HepG2 (cell line): Measurements from ENCODE around the gene CELA2B. TPM values are rescaled to one million over a fixed set of nuclear protein-coding genes. Genes with fewer than 3 reads are reported as not detected.

Experiments used
- ASH2L ChIP-seq: fragments of 300-600, 200-600 bp; sonication (generic); IDR thresholded peaks from 2 replicates; pipeline ENCODE4 v1.7.0; 2017; ENCODE audit warnings: low read depth, mild to moderate bottlenecking, moderate library complexity, mixed read lengths, low read length; ENCODE audit not compliant: insufficient read length
- CC2D1A ChIP-seq: sonication (generic); formaldehyde crosslinking; IDR thresholded peaks from 2 replicates; pipeline ENCODE4 v1.8.1; 2023; ENCODE audit warnings: mild to moderate bottlenecking, missing genetic modification reagents
- CENPX ChIP-seq: sonication (generic); formaldehyde crosslinking; IDR thresholded peaks from 2 replicates; pipeline ENCODE4 v1.9.0; 2021; ENCODE audit warnings: mild to moderate bottlenecking, missing genetic modification reagents, moderate library complexity
- KDM4B ChIP-seq: sonication (generic); formaldehyde crosslinking; IDR thresholded peaks from 2 replicates; pipeline ENCODE4 v1.4.0; 2020; ENCODE audit warnings: missing genetic modification reagents
- MXI1 ChIP-seq: IDR thresholded peaks from 3 replicates; pipeline ENCODE4 v1.6.1; 2012; ENCODE audit warnings: low read depth, low read length, inconsistent platforms, borderline replicate concordance
- NFKB2 ChIP-seq: sonication (generic); formaldehyde crosslinking; IDR thresholded peaks from 2 replicates; pipeline ENCODE4 v1.4.0; 2020; ENCODE audit warnings: missing genetic modification reagents, borderline replicate concordance
- PCBP2 ChIP-seq: fragments of 200-400 bp; formaldehyde crosslinking; optimal IDR thresholded peaks from 2 replicates; pipeline ENCODE3; 2018; ENCODE audit warnings: low read length, low read depth; ENCODE audit not compliant: poor library complexity, severe bottlenecking
- RXRA ChIP-seq: sonication (generic); formaldehyde crosslinking; IDR thresholded peaks from 2 replicates; pipeline ENCODE4 v1.5.1; 2020; ENCODE audit warnings: missing genetic modification reagents
- STAT5B ChIP-seq: sonication (generic); formaldehyde crosslinking; IDR thresholded peaks from 2 replicates; pipeline ENCODE4 v1.4.0; 2020; ENCODE audit warnings: missing genetic modification reagents
- ZBTB39 ChIP-seq: sonication (generic); formaldehyde crosslinking; IDR thresholded peaks from 2 replicates; pipeline ENCODE4 v1.5.0; 2020; ENCODE audit warnings: missing genetic modification reagents
- ZNF547 ChIP-seq: sonication (generic); formaldehyde crosslinking; IDR thresholded peaks from 2 replicates; pipeline ENCODE4 v1.5.1; 2020; ENCODE audit warnings: mild to moderate bottlenecking, missing genetic modification reagents
- ZNF550 ChIP-seq: sonication (generic); formaldehyde crosslinking; IDR thresholded peaks from 2 replicates; pipeline ENCODE4 v1.4.0; 2020; ENCODE audit warnings: mild to moderate bottlenecking, missing genetic modification reagents, borderline replicate concordance
- ZNF703 ChIP-seq: sonication (generic); formaldehyde crosslinking; IDR thresholded peaks from 2 replicates; pipeline ENCODE4 v1.5.1; 2020; ENCODE audit warnings: missing genetic modification reagents, mild to moderate bottlenecking, moderate library complexity, borderline replicate concordance
- ZNF704 ChIP-seq: sonication (generic); formaldehyde crosslinking; IDR thresholded peaks from 2 replicates; pipeline ENCODE4 v1.8.1; 2023; ENCODE audit warnings: mild to moderate bottlenecking, inconsistent platforms, moderate library complexity, missing genetic modification reagents, borderline replicate concordance
- ZNF761 ChIP-seq: sonication (generic); formaldehyde crosslinking; conservative IDR thresholded peaks from 2 replicates; pipeline ENCODE4 v1.4.0; 2020; ENCODE audit warnings: mild to moderate bottlenecking, missing genetic modification reagents
- ZNF768 ChIP-seq: sonication (generic); formaldehyde crosslinking; IDR thresholded peaks from 2 replicates; pipeline ENCODE4 v1.4.0; 2020; ENCODE audit warnings: missing genetic modification reagents
- polyA plus RNA-seq, 8 experiments: library from polyadenylated mRNA; depleted of rRNA in 3 of 8; stranded (reverse) in 7 of 8; unstranded in 1 of 8; fragments of >200 nt; fragmentation: Illumina TruSeq in 4 of 8; extraction: Trizol in 4 of 8; gene quantifications; 2 replicates each; pipeline versions ENCODE4 v1.2.1 to v1.2.3, GENCODE V29; 2011 to 2016; ENCODE audit warnings: low read depth in 4 of 8, missing spikeins in 1 of 8, mixed read lengths in 1 of 8; ENCODE audit not compliant: insufficient read depth in 1 of 8
- total RNA-seq, 5 experiments: library from RNA; depleted of rRNA; stranded (reverse); fragments of >200 nt; fragmentation: Illumina TruSeq; extraction: Trizol; gene quantifications; 2 replicates each; pipeline ENCODE4 v1.2.3, GENCODE V29; 2016; ENCODE audit warnings: low read depth in 1 of 5
- TF ChIP-seq, protein P1 (sequence below): IDR thresholded peaks from 2 replicates; pipeline ENCODE4 v1.6.1; 2016; ENCODE audit warnings: low read depth, control low read depth

The CELA2B gene
- total and polyA plus RNA-seq, 2 of the 13 experiments (the other 11 are each of a cell fraction or from before 2014, with no cell fraction given) = not detected

DNA sequence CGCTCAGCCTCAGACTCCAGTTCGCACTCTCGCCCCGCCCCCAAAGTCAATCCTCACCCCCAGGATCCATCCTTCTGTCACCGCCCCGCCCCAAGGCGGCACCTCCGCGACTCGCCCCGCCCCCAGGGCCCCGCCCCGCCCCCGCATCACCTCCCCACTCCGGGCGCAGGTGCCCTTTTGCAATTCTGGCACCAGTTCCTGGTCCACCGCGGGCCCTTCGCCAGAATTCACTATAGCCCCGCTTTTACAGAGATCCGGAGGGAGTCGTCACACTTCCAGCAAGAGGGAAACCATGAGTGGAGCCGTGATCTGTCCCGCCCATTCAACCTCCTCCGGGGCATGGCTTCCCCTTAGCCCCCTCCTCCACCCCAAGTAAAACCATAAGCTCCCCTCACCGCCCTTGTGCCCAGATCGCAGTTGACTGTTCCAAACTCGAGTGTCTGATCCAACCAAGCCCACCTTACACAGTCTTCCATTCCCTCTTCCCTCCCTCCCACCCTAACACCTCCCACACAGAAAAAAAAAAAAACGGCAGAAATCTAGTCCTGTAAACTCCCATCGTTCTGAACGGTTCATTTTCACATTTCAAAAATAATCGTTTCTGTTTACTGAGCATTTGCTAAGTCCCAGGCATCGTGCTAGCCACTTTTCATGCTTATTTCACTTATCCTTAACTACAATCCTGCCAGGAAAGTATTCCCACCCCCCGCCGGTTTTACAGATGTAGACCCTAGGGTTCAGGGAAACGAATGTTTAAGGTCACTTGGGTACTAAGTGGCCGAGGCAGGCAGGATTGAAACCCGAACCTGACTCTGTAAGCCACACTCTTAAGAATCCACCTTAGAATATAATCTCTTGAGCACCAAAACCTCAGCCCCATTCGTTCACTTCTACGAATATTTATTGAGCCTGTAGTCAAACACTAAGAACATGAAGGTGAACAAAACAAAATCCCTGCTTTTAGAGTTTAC is 49.4 kb downstream of the CELA2B start (continued):
- no peak for TF ChIP-seq ZNF703 (CRISPR knock-in tag)
- no peak for TF ChIP-seq ZNF704 (CRISPR knock-in tag)
- TF ChIP-seq CENPX (CRISPR knock-in tag) = no peak
- no peak for TF ChIP-seq RXRA (CRISPR knock-in tag)
- no peak for TF ChIP-seq ZNF761 (CRISPR knock-in tag)
- no peak for TF ChIP-seq ZNF547 (CRISPR knock-in tag)
- no peak for TF ChIP-seq CC2D1A (CRISPR knock-in tag)
- TF ChIP-seq STAT5B (CRISPR knock-in tag) = no peak
- no peak for TF ChIP-seq ZNF550 (CRISPR knock-in tag)
- TF ChIP-seq ASH2L = peak; percentile 27
- TF ChIP-seq ZBTB39 (CRISPR knock-in tag) = no peak
- no peak for TF ChIP-seq ZNF768 (CRISPR knock-in tag)
- peak; percentile 20; the same call in 1 of the 3 replicates for TF ChIP-seq MXI1
- TF ChIP-seq NFKB2 (CRISPR knock-in tag) = no peak
- TF ChIP-seq, protein P1, sequence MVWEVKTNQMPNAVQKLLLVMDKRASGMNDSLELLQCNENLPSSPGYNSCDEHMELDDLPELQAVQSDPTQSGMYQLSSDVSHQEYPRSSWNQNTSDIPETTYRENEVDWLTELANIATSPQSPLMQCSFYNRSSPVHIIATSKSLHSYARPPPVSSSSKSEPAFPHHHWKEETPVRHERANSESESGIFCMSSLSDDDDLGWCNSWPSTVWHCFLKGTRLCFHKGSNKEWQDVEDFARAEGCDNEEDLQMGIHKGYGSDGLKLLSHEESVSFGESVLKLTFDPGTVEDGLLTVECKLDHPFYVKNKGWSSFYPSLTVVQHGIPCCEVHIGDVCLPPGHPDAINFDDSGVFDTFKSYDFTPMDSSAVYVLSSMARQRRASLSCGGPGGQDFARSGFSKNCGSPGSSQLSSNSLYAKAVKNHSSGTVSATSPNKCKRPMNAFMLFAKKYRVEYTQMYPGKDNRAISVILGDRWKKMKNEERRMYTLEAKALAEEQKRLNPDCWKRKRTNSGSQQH (CRISPR knock-in tag) = no peak
- peak; percentile 61 for TF ChIP-seq PCBP2
- no peak for TF ChIP-seq KDM4B (CRISPR knock-in tag)
